GM18526 (cell line): ENCODE data around the gene MAP1LC3B2.

Source experiments
- POLR2A ChIP-seq: IDR thresholded peaks from 3 replicates; pipeline ENCODE4 v1.6.1; 2011; ENCODE audit not compliant: insufficient read length; ENCODE audit errors: extremely low read depth

Gene MAP1LC3B2

GRCh38 chr12:116595672-116596071 lies 36.5 kb downstream of the MAP1LC3B2 start:
- TF ChIP-seq POLR2A = no peak

GRCh38 chr12:116597886-116598285 lies 38.7 kb downstream of the MAP1LC3B2 start:
- TF ChIP-seq POLR2A = no peak

GRCh38 chr12:116598311-116599284 lies 39.4 kb downstream of the MAP1LC3B2 start:
- TF ChIP-seq POLR2A = no peak

- no peak for TF ChIP-seq POLR2A
Observed at GRCh38 chr12:116599285-116600136, 40.3 kb downstream of the MAP1LC3B2 start.

GRCh38 chr12:116600959-116601918 lies 42.1 kb downstream of the MAP1LC3B2 start:
- TF ChIP-seq POLR2A = no peak

GRCh38 chr12:116601933-116602810 lies 43.0 kb downstream of the MAP1LC3B2 start:
- TF ChIP-seq POLR2A = no peak

GRCh38 chr12:116603546-116604177 lies 44.5 kb downstream of the MAP1LC3B2 start:
- TF ChIP-seq POLR2A = no peak

GRCh38 chr12:116604178-116604895 lies 45.2 kb downstream of the MAP1LC3B2 start:
- TF ChIP-seq POLR2A = no peak

- TF ChIP-seq POLR2A = no peak
Observed at GRCh38 chr12:116604951-116605641, 45.9 kb downstream of the MAP1LC3B2 start.

GRCh38 chr12:116606397-116606796 lies 47.2 kb downstream of the MAP1LC3B2 start:
- TF ChIP-seq POLR2A = no peak

- TF ChIP-seq POLR2A = no peak
Observed at GRCh38 chr12:116607039-116607438, 47.9 kb downstream of the MAP1LC3B2 start.

GRCh38 chr12:116609319-116610114 lies 50.3 kb downstream of the MAP1LC3B2 start:
- no peak for TF ChIP-seq POLR2A
